ENCODE results near the gene BCL2L12.
A peak's percentile ranks its signal among the peaks of the same experiment; 100 is the strongest.

Gene BCL2L12

DNA sequence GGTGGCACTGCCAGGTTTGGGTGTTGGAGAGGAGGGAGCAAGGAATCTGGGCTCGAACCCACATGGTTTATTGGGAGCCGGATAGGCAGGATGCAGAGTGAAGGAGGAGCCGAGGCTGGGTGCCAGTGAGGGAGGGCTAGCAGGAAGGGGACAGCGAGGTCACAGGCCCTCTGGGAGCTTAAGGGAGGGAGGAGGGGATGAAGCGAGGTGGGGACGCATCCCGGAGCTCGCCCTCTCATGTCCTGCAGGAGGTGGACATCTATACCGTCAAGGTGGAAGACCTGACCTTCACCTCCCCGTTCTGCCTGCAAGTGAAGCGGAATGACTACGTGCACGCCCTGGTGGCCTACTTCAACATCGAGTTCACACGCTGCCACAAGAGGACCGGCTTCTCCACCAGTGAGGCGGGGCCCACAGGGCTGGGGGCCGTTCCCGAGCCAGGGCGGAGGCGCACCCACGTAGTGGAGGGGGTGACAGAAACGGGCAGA is 20.2 kb downstream of the BCL2L12 start:
- DNase-seq = no peak

- DNase-seq = no peak
These were observed 20.9 kb downstream of the BCL2L12 start for GRCh38 chr19:49686503-49687088.

DNA sequence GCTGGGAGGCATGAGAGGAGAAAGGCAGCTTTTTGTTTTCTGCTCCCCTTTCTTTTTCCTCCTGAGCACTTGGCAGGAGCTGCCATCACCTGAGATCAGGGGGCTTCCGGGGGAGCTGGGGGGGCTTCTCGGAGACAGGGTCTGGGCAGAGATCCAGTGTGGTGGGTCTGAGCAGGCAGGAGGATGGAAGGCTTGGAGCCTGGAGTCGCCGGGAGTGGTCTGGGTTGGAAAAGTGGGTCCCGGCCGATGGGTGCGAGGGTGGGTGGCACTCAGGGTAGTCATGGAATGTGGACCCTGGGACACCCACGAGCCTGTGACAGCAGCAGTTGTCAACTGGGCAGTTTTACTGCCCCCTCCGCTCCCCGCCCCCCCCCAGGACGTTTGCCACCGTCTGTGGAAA is 21.4 kb downstream of the BCL2L12 start:
- DNase-seq = no peak

DNA sequence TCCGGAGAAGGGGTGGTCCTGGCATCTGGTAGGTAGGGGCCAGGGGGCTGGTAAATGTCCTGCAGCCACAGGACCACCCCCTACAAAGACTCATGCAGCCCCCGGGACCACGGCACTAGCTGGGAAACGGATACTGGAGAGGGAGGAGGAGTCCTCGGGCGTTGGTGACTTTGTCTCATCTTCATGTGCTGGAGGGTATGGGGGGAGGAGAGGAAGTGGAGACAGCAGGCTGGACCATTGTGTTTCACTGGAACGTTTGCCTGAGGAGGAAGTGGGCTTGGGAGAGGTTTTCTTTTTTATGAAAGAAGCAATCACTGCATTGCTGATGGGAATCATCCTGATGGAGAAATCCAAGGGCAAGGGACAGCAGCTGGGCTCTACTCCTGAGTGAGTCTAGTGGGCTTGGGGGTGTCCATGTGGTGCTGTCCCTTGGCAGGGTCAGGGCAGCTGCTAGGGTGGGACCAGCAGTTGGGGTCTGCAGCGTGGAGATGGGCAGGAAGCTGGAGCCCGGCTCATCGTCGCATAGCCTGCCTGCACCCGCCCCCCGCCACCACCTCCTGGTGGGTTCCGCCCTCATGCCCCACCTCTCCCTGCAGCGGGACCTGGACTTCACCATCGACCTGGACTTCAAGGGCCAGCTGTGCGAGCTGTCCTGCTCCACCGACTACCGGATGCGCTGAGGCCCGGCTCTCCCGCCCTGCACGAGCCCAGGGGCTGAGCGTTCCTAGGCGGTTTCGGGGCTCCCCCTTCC is 22.0 kb downstream of the BCL2L12 start:
- DNase-seq = no peak

DNA sequence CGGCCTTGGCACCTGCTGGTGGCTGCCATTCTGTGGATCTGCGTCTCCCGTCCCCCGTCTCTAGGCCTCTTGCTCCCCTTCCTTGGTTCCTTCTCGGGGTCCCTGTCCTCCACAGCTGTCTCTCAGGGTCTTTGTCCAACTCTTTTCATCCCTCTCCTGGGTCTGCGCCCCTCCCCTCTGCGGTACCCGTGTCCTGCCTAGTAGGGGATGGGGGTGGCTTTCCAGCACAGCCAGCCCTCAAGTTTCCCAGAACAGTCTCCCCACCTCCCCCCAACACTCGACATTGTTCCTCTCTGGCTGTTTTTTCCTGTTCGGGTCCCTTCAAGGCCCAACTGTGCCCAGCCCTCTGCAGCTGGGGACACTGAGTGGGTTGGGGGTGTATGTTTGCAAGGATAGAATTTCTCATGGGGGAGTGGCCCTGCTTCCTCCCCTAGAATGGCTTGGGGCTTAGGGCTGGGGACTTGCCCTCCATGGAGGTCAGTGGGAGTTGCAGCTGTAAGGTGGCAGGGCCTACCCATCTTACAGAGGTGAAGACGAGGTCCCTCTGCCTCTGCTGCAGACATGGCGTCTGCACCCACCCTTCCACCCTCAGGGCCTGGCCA is 22.9 kb downstream of the BCL2L12 start:
- DNase-seq = no peak

DNA sequence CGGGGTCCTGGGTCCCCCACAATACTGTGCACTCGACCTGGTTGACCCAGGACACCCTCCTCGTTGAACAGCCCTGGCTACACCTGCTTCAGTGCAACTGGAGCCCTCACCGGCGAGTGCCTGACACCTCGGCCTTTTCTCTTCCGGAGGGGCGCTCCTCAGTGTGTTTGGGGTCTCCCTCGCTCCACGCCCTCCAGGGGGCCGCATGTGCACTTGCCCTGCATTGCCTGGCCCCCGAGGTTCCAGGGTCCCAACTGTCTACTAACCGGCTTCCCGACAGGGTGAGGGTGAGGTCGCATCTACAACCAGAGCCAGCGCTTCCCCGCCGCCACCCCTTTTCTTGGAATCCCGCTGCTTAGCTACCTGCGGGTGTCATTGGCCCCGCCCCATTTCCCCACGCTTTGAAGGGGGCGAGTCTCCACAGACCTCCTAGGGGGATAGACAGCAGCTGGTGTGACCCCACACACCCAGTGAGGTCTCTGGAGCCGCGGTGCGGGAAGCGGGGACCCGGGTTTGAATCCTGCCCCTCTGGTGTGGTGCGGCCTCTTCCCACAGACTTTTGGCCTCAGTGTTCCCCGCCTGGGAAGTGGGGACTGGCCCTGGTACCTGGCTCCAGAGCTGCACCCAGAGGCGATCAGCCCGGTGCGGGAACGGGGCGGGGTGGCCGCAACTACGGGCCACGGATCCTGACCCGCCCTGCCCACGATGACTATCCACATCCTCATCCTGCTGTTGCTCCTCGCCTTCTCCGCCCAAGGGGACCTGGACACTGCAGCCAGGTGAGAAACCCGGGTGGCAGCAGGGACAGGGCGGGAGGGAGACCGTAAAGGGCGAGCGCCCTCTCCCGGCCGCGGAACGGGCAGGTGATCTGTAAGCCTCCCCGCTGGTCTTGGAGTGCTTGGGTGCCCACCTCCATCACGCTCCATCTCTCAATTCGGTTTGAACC is 23.7 kb downstream of the BCL2L12 start, which contains the start of gene ADM5:
Gene ADM5 (plus strand): TSS at position 462 of the 946 bp plus-strand sequence. CDS start 244 bp downstream, at position 706.
- DNase-seq = peak in 1 of 2 experiments; percentile 24

GRCh38 chr19:49690079-49690655 is 24.4 kb downstream of the BCL2L12 start:
- DNase-seq = no peak

DNA sequence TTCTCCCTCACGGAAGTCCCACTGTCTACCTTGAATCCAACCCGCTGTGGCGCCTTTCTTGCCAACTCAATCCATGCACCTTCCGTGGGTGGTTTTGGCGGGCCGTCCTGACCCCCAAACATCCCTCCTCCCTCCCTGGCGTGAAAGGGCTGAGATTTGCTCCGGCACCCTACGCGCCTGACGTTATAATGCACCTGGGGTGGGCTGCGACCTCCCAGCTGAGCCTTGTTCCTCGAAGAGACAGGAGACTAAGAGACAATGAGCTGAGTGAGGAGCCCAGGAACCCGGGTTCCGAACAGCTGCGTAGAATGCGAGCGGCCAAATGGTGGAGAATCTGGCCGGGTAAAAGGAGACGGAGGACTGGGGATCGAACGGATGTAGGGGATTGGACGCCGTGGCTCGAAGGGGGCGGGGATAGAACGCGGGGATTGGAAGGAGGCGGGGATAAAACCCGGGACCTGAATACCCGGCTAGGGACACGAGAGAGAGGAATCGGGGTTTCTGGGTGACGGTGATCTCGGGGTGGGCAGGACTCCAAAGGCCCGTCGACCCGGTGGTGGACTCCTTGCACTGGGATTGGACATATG is 25.0 kb downstream of the BCL2L12 start, which contains the start of gene CPT1C:
Gene CPT1C (plus strand): TSS at position 461 of the 587 bp plus-strand sequence. CDS start 1,137 bp downstream, outside the sequence.
- peak; percentile 44 to 46 for DNase-seq

- DNase-seq = no peak
These were observed 25.8 kb downstream of the BCL2L12 start for GRCh38 chr19:49691243-49692146.

GRCh38 chr19:49692147-49692506 is 26.4 kb downstream of the BCL2L12 start:
- DNase-seq = no peak

GRCh38 chr19:49696115-49696514 is 30.4 kb downstream of the BCL2L12 start:
- DNase-seq = no peak

- no peak for DNase-seq
These were observed 31.1 kb downstream of the BCL2L12 start for GRCh38 chr19:49696865-49697264.

GRCh38 chr19:49699364-49699763 is 33.6 kb downstream of the BCL2L12 start:
- no peak for DNase-seq

- no peak for DNase-seq
These were observed 34.8 kb downstream of the BCL2L12 start for GRCh38 chr19:49700563-49700962.

- DNase-seq = no peak
These were observed 35.6 kb downstream of the BCL2L12 start for GRCh38 chr19:49701271-49701786.

DNA sequence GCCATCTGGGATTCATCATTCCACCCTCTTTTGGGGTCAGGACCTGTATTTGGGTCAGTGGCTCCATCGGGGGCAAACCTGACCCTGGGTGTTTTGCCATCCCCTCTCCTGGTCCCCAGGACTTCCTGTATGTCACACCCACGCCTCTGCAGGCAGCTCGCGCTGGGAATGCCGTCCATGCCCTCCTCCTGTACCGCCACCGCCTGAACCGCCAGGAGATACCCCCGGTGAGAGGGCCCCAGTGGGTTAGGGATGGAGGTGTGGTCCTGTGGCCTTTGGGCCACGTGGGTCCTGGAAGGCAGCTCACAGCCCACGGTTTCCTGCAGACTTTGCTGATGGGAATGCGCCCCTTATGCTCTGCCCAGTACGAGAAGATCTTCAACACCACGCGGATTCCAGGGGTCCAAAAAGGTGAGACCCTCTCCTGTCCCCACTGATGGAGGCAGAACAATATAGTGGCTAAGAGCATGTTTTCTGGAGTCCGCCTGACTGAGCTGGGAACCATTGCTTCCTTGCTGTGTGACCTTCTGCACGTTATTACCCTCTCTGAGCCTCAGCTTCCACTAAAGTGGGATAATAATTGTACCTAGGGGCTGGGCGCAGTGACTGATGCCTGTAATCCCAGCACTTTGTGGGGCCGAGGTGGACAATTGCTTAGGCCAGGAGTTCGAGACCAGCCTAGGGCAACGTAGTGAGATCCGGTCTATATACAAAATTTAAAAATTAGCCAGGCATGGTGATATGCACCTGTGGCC is 39.3 kb downstream of the BCL2L12 start:
- no peak for DNase-seq

- DNase-seq = no peak
These were observed 40.2 kb downstream of the BCL2L12 start for GRCh38 chr19:49705919-49706318.

- no peak for DNase-seq
These were observed 44.7 kb downstream of the BCL2L12 start for GRCh38 chr19:49710372-49710951.

DNA sequence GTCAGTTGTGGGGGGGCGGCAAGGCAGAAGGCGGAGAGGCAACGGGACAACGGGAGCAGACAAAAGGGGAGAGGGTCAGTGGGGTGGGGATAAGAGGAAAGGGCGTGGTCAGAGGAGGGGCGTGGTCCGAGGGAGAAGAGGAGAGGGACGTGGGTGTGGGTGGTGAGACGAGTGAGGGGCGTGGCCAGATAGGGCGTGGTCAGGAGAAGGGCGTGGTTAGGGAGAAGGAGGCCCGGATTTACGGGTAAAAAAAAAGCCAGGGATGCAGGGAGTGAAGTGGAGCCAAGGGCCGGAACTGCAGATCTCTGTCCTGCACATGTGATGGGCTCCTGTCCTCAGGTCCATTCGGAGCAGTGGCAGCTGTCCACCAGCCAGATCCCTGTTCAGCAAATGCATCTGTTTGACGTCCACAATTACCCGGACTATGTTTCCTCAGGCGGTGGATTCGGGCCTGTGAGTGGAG is 46.7 kb downstream of the BCL2L12 start:
- DNase-seq = no peak
